ENCODE measurements around the gene CD24.

Gene CD24

GRCh38 chr6:106967936-106968555, 6.5 kb downstream of the CD24 start:
- DNase-seq = no peak

- no peak for DNase-seq
Measured at GRCh38 chr6:106966671-106967640, 7.6 kb downstream of the CD24 start.

GRCh38 chr6:106966229-106966628, 8.3 kb downstream of the CD24 start:
- DNase-seq = no peak

GRCh38 chr6:106964954-106965353, 9.6 kb downstream of the CD24 start:
- no peak for DNase-seq

GRCh38 chr6:106964099-106964498, 10.4 kb downstream of the CD24 start:
- DNase-seq = no peak

- no peak for DNase-seq
Measured at GRCh38 chr6:106963544-106963943, 11.0 kb downstream of the CD24 start.

GRCh38 chr6:106961801-106962200, 12.7 kb downstream of the CD24 start:
- DNase-seq = no peak

- no peak for DNase-seq
Measured at GRCh38 chr6:106961136-106961535, 13.4 kb downstream of the CD24 start.

GRCh38 chr6:106959985-106960384, 14.5 kb downstream of the CD24 start:
- DNase-seq = no peak

- no peak for DNase-seq
Measured at GRCh38 chr6:106939848-106940247, 34.7 kb downstream of the CD24 start.

- no peak for DNase-seq
Measured at GRCh38 chr6:106939208-106939607, 35.3 kb downstream of the CD24 start.

- DNase-seq = no peak
Measured at GRCh38 chr6:106927531-106928398, 46.8 kb downstream of the CD24 start.

GRCh38 chr6:106925948-106926347, 48.6 kb downstream of the CD24 start:
- DNase-seq = no peak

- DNase-seq = no peak
Measured at GRCh38 chr6:106924694-106925523, 49.6 kb downstream of the CD24 start.

GRCh38 chr6:106922626-106923025, 51.9 kb downstream of the CD24 start:
- no peak for DNase-seq
